Ectodermal cell (in vitro differentiated cells): ENCODE results near the gene NEBL.

Source experiments
- H3K27ac ChIP-seq: 2 replicates; pipeline ENCODE4 v1.7.0; 2013; ENCODE audit warnings: mild to moderate bottlenecking, low read depth, low read length; ENCODE audit not compliant: insufficient read depth, poor library complexity, severe bottlenecking
- H3K27me3 ChIP-seq: 2 replicates; pipeline ENCODE4 v1.7.0; 2013; ENCODE audit warnings: mild to moderate bottlenecking, low read length; ENCODE audit not compliant: insufficient read depth, control insufficient read depth, poor library complexity, severe bottlenecking
- H3K36me3 ChIP-seq: one replicate; pipeline ENCODE4 v1.7.0; 2013; ENCODE audit warnings: low read length; ENCODE audit not compliant: control insufficient read depth, insufficient read depth
- H3K4me1 ChIP-seq: one replicate; pipeline ENCODE4 v1.7.0; 2013; ENCODE audit warnings: low read length; ENCODE audit not compliant: control insufficient read depth, insufficient read depth
- H3K4me3 ChIP-seq: 2 replicates; pipeline ENCODE4 v1.7.0; 2013; ENCODE audit warnings: low read depth, low read length, control low read depth; ENCODE audit not compliant: insufficient read depth
- H3K9me3 ChIP-seq: 2 replicates; pipeline ENCODE4 v1.7.0; 2013; ENCODE audit warnings: mild to moderate bottlenecking, low read length, moderate library complexity; ENCODE audit not compliant: control insufficient read depth
- WGBS, 2 experiments: methylation state at CpG; one replicate each; pipeline ENCODE4 v1.1.7; 2013; ENCODE audit warnings: missing lambda C conversion rate in 2 of 2; 5-methylcytosine and 5-hydroxymethylcytosine counted together

The NEBL gene

DNA sequence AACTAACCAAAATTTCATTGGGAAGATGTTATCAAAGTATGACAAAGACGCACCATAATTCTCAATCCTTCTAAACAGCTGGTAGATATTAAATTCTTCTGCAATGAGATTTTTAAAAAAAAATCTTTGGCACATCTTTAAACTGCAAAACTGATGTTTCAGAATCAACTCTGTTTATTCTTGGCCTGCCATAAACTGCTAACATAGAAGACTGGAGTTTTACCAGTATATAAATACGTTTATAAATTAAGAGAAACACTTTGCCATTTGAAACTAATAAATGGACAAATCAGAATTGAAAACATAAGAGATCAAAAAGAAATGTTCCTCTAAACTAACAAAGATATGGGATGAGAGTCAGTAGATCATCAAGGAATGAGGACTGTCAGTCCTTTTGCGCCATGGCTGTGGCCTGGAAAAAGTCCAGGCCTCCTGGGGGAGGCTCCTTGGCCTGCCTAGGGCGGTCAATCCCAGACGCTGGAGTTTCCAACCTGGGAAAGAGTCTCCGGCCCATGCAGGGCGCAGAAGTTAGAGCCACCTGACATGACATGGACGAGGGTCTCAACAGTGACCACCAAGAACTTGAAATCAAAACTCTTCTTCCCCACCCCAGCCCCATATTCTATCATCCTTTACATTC is 34.2 kb upstream of the NEBL start:
- Histone ChIP-seq H3K4me3 (no peak overlapping the region), H3K27me3 (no peaks in the 10 kb centered on the region), H3K27ac (no peak overlapping the region), H3K9me3 (no peaks in the 10 kb centered on the region), H3K36me3 (no peaks in the 10 kb centered on the region), H3K4me1 (no peaks in the 10 kb centered on the region)
- WGBS, 2 experiments, result 94 to 95% methylated on average over 7 of the region's 8 CpGs

DNA sequence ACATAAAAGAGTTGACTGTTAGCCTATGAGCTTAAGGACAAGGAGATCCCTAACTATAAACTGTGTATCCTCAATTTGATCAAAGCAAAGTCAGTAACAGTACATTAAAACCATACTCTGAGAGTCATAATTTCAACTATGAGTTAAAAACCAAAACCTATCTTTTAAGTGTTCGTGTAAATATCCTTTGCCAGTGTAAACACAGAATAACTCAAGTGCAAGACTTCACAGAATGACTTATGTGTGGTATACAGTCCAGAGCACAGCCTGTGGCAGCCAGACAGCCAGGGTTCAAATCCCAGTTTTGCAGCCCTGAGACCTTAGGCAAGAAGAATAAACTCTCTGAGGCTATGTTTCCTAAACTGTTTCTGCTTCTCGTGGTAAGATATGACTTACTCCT is 30.3 kb upstream of the NEBL start:
- no peak overlapping the region for H3K27ac ChIP-seq
- 98 to 99% methylated on average over 2 of the region's 2 CpGs for WGBS, 2 experiments
- no peak overlapping the region for H3K4me3 ChIP-seq
- H3K36me3 ChIP-seq, result no peaks in the 10 kb centered on the region
- H3K4me1 ChIP-seq, result no peaks in the 10 kb centered on the region
- no peaks in the 10 kb centered on the region for H3K9me3 ChIP-seq
- H3K27me3 ChIP-seq, result no peaks in the 10 kb centered on the region

DNA sequence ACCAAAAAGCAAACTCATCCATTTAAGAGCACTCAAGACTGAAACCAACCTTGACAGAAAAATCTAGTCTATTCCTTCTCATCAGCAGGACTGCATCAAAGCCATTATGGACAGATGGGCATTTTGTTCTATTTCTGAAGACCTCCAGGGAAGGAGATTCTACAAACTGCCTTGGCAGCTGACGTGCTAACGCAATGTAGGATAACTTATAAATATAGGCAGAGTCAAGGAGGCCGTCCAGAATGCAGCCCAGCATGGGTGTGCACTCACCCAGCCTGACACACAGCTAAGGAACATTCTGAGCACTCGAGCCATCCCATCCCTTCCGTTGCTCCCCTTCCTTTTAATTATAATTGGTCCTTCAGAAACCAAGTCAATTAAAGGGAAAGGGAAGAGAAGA is 25.3 kb upstream of the NEBL start:
- WGBS, 2 experiments, result 86 to 90% methylated on average over 4 to 5 of the region's 5 CpGs

DNA sequence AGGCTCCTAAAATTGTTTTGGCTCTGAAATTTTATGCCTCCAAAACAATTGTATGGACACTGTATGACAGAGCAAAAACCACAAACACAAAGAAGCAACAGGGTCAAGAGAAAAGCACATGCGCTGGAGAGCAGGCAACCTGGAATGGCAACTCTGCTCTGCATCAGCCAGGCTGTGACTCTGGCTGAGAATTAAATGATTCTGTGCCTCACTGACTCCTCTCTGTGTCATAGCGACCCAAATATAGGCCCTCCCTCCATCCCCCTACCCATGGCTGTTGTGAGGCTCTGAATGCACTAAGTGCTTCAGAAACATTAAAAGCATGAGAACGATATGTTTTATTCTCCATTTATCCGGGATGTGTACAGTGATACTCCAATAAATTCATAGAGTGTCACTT is 24.9 kb upstream of the NEBL start:
- Histone ChIP-seq H3K36me3 (no peaks in the 10 kb centered on the region), H3K27ac (no peak overlapping the region), H3K4me3 (no peak overlapping the region), H3K9me3 (no peaks in the 10 kb centered on the region), H3K27me3 (no peaks in the 10 kb centered on the region), H3K4me1 (no peaks in the 10 kb centered on the region)
- WGBS, 2 experiments, result 91 to 93% methylated on average over 4 of the region's 4 CpGs

More for the DNA sequence above, 25.3 kb upstream of the NEBL start:
- no peaks in the 10 kb centered on the region for H3K4me1 ChIP-seq
- H3K9me3 ChIP-seq, result no peaks in the 10 kb centered on the region
- no peak overlapping the region for H3K27ac ChIP-seq
- H3K27me3 ChIP-seq, result no peaks in the 10 kb centered on the region
- no peaks in the 10 kb centered on the region for H3K36me3 ChIP-seq
- no peak overlapping the region for H3K4me3 ChIP-seq

DNA sequence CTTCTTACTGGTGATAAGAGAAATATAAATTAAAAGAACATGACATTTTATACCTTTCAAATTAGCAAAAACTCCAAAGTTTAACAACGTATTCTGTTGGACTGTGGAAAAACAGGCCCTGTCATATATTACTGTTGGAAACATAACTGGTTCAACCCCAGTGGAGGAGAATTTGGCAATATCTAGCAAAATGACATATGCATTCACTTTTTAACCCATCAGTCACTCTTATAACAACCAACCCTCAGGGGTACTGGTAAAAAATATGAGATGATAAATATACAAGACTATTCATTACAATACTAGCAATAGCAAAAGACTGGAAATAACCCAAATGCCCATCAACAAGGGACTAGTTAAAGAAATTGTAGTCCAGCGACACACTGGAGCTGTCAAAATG is 22.9 kb upstream of the NEBL start:
- H3K9me3 ChIP-seq, result no peaks in the 10 kb centered on the region
- no peaks in the 10 kb centered on the region for H3K27me3 ChIP-seq
- no peak overlapping the region for H3K27ac ChIP-seq
- no peak overlapping the region for H3K4me3 ChIP-seq
- H3K36me3 ChIP-seq, result no peaks in the 10 kb centered on the region
- no peaks in the 10 kb centered on the region for H3K4me1 ChIP-seq
- WGBS, 2 experiments, result 92 to 98% methylated on average over 2 of the region's 2 CpGs

DNA sequence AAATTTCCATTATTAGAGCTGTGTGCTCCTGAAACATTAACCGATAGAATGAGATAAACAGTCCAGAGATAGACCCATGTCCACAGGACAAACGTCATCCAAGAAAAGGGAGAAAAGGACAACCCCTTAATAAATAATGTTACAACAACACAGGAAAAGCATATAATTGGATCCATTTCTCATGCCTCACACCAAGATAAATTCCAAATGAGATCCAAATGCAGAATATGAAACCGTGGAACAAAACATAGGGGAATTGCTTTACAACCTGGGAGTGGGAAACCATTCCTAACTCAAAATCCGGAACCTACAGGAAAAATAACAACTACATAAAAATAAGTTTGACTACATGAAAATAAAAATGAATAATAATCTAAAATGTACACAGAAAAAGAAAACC is 22.4 kb upstream of the NEBL start:
- no peaks in the 10 kb centered on the region for H3K27me3 ChIP-seq
- WGBS, 2 experiments, result 88 to 93% methylated on average over 3 to 4 of the region's 4 CpGs
- no peak overlapping the region for H3K4me3 ChIP-seq
- no peak overlapping the region for H3K27ac ChIP-seq
- H3K4me1 ChIP-seq, result no peaks in the 10 kb centered on the region
- no peaks in the 10 kb centered on the region for H3K9me3 ChIP-seq
- no peaks in the 10 kb centered on the region for H3K36me3 ChIP-seq

DNA sequence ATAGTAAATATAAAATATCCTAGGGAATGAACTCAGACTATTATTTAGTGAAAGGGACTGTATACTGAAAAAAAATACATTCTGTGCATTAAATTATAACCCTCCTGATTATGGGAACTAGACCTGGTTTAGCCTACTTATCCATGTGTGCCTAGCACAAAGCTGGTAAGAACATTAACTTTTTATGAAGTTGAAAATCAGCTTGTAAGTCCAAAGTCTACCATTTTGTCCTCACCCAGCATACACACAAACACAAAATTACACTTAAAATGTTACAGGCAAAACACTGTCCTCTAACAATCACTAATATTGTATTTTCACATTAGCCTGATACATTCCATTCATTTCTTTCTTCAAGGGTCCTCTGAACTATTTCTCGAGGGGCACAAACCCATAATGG is 19.9 kb upstream of the NEBL start:
- no peak overlapping the region for H3K27ac ChIP-seq
- H3K36me3 ChIP-seq, result no peaks in the 10 kb centered on the region
- WGBS, 2 experiments, result 83 to 89% methylated on average over 1 of the region's 1 CpG

DNA sequence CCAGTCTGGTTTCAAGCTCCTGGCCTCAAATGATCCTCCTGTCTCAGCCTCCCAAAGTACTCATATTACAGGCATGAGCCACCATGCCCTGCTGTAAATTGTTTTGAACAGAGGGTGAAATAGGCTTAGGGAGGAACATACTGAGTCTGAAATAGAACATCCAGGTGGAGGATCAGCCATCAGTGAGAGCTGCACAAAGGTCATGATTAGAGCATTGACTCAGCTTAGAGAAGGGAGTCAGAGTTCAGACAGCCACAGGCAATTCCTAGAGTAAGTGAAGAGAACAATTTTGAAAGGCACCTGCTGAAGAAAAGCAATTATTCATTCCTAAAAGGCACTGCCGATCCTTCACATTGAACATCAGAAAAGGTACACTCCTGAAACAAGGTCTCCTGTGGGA is 15.9 kb upstream of the NEBL start:
- H3K4me1 ChIP-seq, result no peaks in the 10 kb centered on the region
- H3K27me3 ChIP-seq, result no peaks in the 10 kb centered on the region
- 87 to 97% methylated on average over 1 of the region's 1 CpG for WGBS, 2 experiments
- H3K9me3 ChIP-seq, result no peaks in the 10 kb centered on the region
- H3K27ac ChIP-seq, result no peak overlapping the region
- no peak overlapping the region for H3K4me3 ChIP-seq
- no peaks in the 10 kb centered on the region for H3K36me3 ChIP-seq

More for the DNA sequence above, 19.9 kb upstream of the NEBL start:
- no peaks in the 10 kb centered on the region for H3K4me1 ChIP-seq
- no peak overlapping the region for H3K4me3 ChIP-seq
- H3K9me3 ChIP-seq, result no peaks in the 10 kb centered on the region
- no peaks in the 10 kb centered on the region for H3K27me3 ChIP-seq

DNA sequence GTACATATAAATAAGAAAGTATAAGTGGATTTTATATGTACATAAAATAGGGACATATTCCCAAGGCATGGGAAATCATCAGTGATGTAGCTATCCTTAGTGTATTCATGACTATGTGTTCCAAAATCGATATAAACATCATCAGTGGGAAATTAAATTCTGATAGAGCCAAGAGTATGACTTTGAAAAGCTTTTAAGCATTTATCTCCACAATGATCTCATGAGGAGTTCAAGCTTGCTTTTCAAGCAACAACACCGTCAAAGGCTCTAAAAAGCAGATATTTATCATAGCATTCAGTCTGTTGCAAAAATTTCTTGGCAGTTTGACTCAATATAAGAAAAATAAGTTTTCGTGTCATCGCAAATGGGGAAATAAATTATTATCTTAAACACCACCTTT is 14.5 kb upstream of the NEBL start:
- no peaks in the 10 kb centered on the region for H3K27me3 ChIP-seq
- no peaks in the 10 kb centered on the region for H3K4me1 ChIP-seq
- H3K9me3 ChIP-seq, result no peaks in the 10 kb centered on the region
- H3K4me3 ChIP-seq, result no peak overlapping the region
- WGBS, 2 experiments, result 95 to 100% methylated on average over 4 of the region's 4 CpGs
- no peak overlapping the region for H3K27ac ChIP-seq
- H3K36me3 ChIP-seq, result no peaks in the 10 kb centered on the region

DNA sequence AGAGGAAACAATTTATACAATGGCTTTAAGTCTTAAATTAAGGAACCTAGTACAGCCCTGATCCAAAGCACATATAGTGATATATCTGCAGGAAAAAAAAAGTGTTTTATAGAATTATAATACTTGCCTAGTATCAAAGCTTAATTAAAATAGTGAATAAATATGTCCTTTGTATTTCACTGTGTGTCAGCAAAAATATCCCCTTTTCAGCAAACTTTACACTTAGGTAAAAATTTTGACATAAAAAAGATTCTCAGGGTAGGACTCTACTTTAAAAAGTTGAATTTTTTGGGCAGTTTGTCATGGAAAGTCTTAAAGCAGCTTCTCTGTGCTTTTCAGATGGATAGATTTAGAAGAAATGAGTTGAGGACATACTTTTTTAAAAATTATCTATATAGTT is 12.7 kb upstream of the NEBL start:
- no peaks in the 10 kb centered on the region for H3K9me3 ChIP-seq
- H3K27me3 ChIP-seq, result no peaks in the 10 kb centered on the region
- H3K27ac ChIP-seq, result no peak overlapping the region
- no peak overlapping the region for H3K4me3 ChIP-seq
- no peaks in the 10 kb centered on the region for H3K4me1 ChIP-seq
- no peaks in the 10 kb centered on the region for H3K36me3 ChIP-seq

DNA sequence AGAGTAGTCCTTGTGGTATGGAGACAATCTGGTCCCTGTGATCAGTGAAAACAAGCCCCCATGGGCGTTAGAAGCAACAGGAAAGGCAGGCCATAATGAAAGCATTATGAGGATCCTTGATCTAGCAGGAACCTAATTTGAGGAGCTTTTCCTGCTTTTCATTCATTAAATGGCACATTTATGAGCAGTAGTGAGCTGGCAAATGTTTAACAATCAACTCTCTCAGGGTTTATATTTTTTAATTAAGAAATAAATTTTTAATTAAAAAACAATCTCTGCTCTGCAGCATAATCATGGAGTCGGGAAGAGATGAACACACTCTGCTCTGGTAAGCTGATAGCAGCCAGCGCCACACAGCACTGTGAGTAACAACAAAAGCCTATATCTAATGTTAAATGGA is 11.3 kb upstream of the NEBL start:
- Histone ChIP-seq H3K9me3 (no peaks in the 10 kb centered on the region), H3K27ac (no peak overlapping the region), H3K36me3 (no peaks in the 10 kb centered on the region), H3K4me3 (no peak overlapping the region), H3K27me3 (no peaks in the 10 kb centered on the region), H3K4me1 (no peaks in the 10 kb centered on the region)
- 92 to 94% methylated on average over 3 of the region's 3 CpGs for WGBS, 2 experiments
